PFSK-1 (cell line): ENCODE measurements around the gene CTNNA1.

Source experiments
- FOXP2 ChIP-seq: optimal IDR thresholded peaks from 2 replicates; pipeline ENCODE3; 2011; ENCODE audit warnings: borderline replicate concordance, control low read depth, inconsistent platforms; ENCODE audit not compliant: insufficient read depth; ENCODE audit errors: extremely low read length, extremely low read depth
- POLR2AphosphoS5 ChIP-seq: IDR thresholded peaks from 2 replicates; pipeline ENCODE4 v1.6.1; 2012; ENCODE audit warnings: low read depth, mild to moderate bottlenecking, control low read depth, low read length, moderate library complexity
- REST ChIP-seq, 2 experiments: IDR thresholded peaks; 2 replicates each; pipeline versions ENCODE4 v1.6.1 to v1.8.0; 2011 to 2012; ENCODE audit warnings: low read depth in 2 of 2, low read length in 2 of 2, control low read depth in 1 of 2, inconsistent platforms in 1 of 2, mild to moderate bottlenecking in 1 of 2, moderate library complexity in 1 of 2; ENCODE audit not compliant: insufficient read depth in 1 of 2
- SIN3A ChIP-seq: IDR thresholded peaks from 2 replicates; pipeline ENCODE4 v1.6.1; 2012; ENCODE audit warnings: mild to moderate bottlenecking, low read length, moderate library complexity, borderline replicate concordance; ENCODE audit not compliant: insufficient read depth

- TF ChIP-seq SIN3A (no peak), POLR2AphosphoS5 (no peak), FOXP2 (no peak), REST (IDR thresholded peaks at IDR 0.05; ENCODE audit: insufficient read depth in 1 of 2, low read depth in 2 of 2, low read length in 2 of 2) (no peak)
Observed at GRCh38 chr5:138869038-138869437, 115.8 kb downstream of the CTNNA1 start.
